GM23338 (cell line): ENCODE data around the gene CIAO3. TPM values are rescaled to one million over a fixed set of nuclear protein-coding genes. Genes with fewer than 3 reads are reported as not detected.
A peak's percentile ranks its signal among the peaks of the same experiment; 100 is the strongest.

ENCODE experiments used
- ATAC-seq: fragments of 200-7000 bp; cut with Tn5 transposase; 3 replicates; pipeline ENCODE4 v1.9.1; 2020
- DNase-seq: peaks from one replicate; pipeline ENCODE4 v3.0.0-alpha.2; 2015; ENCODE audit warnings: low spot score
- H2AFZ ChIP-seq: fragments of 200-600 bp; sonication (generic); 2 replicates; pipeline ENCODE4 v1.8.0; 2016; ENCODE audit warnings: antibody characterized with exemption, mild to moderate bottlenecking, moderate library complexity
- H3F3A ChIP-seq: fragments of 200-600 bp; sonication (generic); replicated peaks from 2 replicates; pipeline ENCODE4 v1.8.0; 2017; ENCODE audit warnings: antibody characterized with exemption, mixed run types, low read depth
- H3K27ac ChIP-seq: fragments of 200-600 bp; sonication (generic); 2 replicates; pipeline ENCODE4 v1.6.1; 2016; ENCODE audit warnings: low read depth
- H3K27me3 ChIP-seq: fragments of 200-600 bp; sonication (generic); 2 replicates; pipeline ENCODE4 v1.8.0; 2016; ENCODE audit warnings: mild to moderate bottlenecking, mixed run types, moderate library complexity; ENCODE audit not compliant: insufficient read depth
- H3K36me3 ChIP-seq: fragments of 200-600 bp; sonication (generic); 2 replicates; pipeline ENCODE4 v1.8.0; 2016; ENCODE audit warnings: mild to moderate bottlenecking; ENCODE audit not compliant: insufficient read depth
- H3K4me1 ChIP-seq: fragments of 200-600 bp; sonication (generic); 2 replicates; pipeline ENCODE4 v1.8.0; 2016; ENCODE audit warnings: mild to moderate bottlenecking, moderate library complexity; ENCODE audit not compliant: insufficient read depth
- H3K4me2 ChIP-seq: fragments of 200-600 bp; sonication (generic); 2 replicates; pipeline ENCODE4 v1.7.1; 2017; ENCODE audit warnings: mixed run types
- H3K4me3 ChIP-seq: fragments of 200-600 bp; sonication (generic); 2 replicates; pipeline ENCODE4 v1.6.1; 2016; ENCODE audit warnings: mixed run types
- H3K79me2 ChIP-seq: fragments of 200-600 bp; sonication (generic); replicated peaks from 2 replicates; pipeline ENCODE4 v1.8.0; 2017; ENCODE audit warnings: mild to moderate bottlenecking; ENCODE audit not compliant: insufficient read depth
- H3K9me2 ChIP-seq: fragments of 200-600 bp; sonication (generic); 2 replicates; pipeline ENCODE4 v1.8.0; 2017; ENCODE audit not compliant: insufficient read depth
- H4K20me1 ChIP-seq: fragments of 200-600 bp; sonication (generic); replicated peaks from 2 replicates; pipeline ENCODE4 v1.8.0; 2017; ENCODE audit warnings: mild to moderate bottlenecking; ENCODE audit not compliant: insufficient read depth
- H3K27ac Mint-ChIP-seq: 2 replicates; pipeline ENCODE4 v1.8.0; 2020; ENCODE audit warnings: inconsistent platforms, mild to moderate bottlenecking, moderate library complexity, mixed read lengths
- H3K27me3 Mint-ChIP-seq: 3 replicates; pipeline ENCODE4 v1.8.0; 2022; ENCODE audit warnings: low read depth, mild to moderate bottlenecking, moderate library complexity, mixed read lengths, inconsistent platforms; ENCODE audit not compliant: insufficient read depth, poor library complexity
- H3K36me3 Mint-ChIP-seq: 3 replicates; pipeline ENCODE4 v1.8.0; 2021; ENCODE audit warnings: low read depth, mild to moderate bottlenecking, inconsistent platforms, moderate library complexity, mixed read lengths
- H3K4me1 Mint-ChIP-seq: 3 replicates; pipeline ENCODE4 v1.8.0; 2020; ENCODE audit warnings: mild to moderate bottlenecking, inconsistent platforms, mixed read lengths
- H3K4me3 Mint-ChIP-seq: 3 replicates; pipeline ENCODE4 v1.8.0; 2021; ENCODE audit warnings: moderate library complexity, mild to moderate bottlenecking, inconsistent platforms, mixed read lengths
- H3K9me3 Mint-ChIP-seq: 3 replicates; pipeline ENCODE4 v1.8.0; 2020; ENCODE audit warnings: moderate library complexity, mild to moderate bottlenecking, inconsistent platforms, mixed read lengths
- CREB1 ChIP-seq: fragments of 250-450 bp; sonication (Bioruptor Pico); IDR thresholded peaks from 2 replicates; pipeline ENCODE4 v1.5.0; 2020; ENCODE audit warnings: low read depth, mild to moderate bottlenecking, moderate library complexity
- EZH2 ChIP-seq: fragments of 200-600 bp; sonication (generic); IDR thresholded peaks from one replicate; pipeline ENCODE4 v1.8.0; 2017; ENCODE audit warnings: antibody characterized with exemption, mild to moderate bottlenecking, low read depth; ENCODE audit not compliant: unreplicated experiment
- EZH2phosphoT487 ChIP-seq: fragments of 200-600 bp; sonication (generic); IDR thresholded peaks from one replicate; pipeline ENCODE4 v1.8.1; 2018; ENCODE audit warnings: antibody characterized with exemption; ENCODE audit not compliant: unreplicated experiment
- JUNB ChIP-seq: IDR thresholded peaks from one replicate; pipeline ENCODE4 v1.6.1; 2016; ENCODE audit warnings: antibody characterized with exemption; ENCODE audit not compliant: unreplicated experiment
- NANOG ChIP-seq: IDR thresholded peaks from 2 replicates; pipeline ENCODE4 v1.6.1; 2016; ENCODE audit warnings: antibody characterized with exemption, borderline replicate concordance
- POLR2AphosphoS5 ChIP-seq: IDR thresholded peaks from 2 replicates; pipeline ENCODE4 v1.6.1; 2016; ENCODE audit warnings: antibody characterized with exemption, low read depth
- STAT1 ChIP-seq: IDR thresholded peaks from one replicate; pipeline ENCODE4 v1.6.1; 2016; ENCODE audit warnings: antibody characterized with exemption; ENCODE audit not compliant: unreplicated experiment
- ZNF114 ChIP-seq: fragments of 250-450 bp; sonication (Bioruptor Pico); IDR thresholded peaks from 2 replicates; pipeline ENCODE4 v1.5.0; 2020; ENCODE audit warnings: mild to moderate bottlenecking, moderate library complexity
- ZNF331 ChIP-seq: fragments of 250-450 bp; sonication (Bioruptor Pico); IDR thresholded peaks from 2 replicates; pipeline ENCODE4 v1.5.0; 2020; ENCODE audit warnings: low read depth, mild to moderate bottlenecking, moderate library complexity
- polyA plus RNA-seq: library from polyadenylated mRNA; unstranded; fragments of >200 nt; fragmentation: Nextera tagmentation; extraction: Ambion mirVana; gene quantifications from 2 replicates; pipeline ENCODE4 v1.2.1, GENCODE V29; 2016
- total RNA-seq: library from RNA; depleted of rRNA; stranded (reverse); fragments of >200 nt; shearing (Covaris generic); gene quantifications from 2 replicates; pipeline ENCODE4 v1.2.3, GENCODE V29; 2014
- TF ChIP-seq, protein P1 (sequence below): IDR thresholded peaks from 2 replicates; pipeline ENCODE4 v1.6.1; 2016; ENCODE audit warnings: antibody characterized with exemption
- TF ChIP-seq, protein P2 (sequence below), 2 experiments: fragments of 200-600 bp in 1 of 2; sonication (generic) in 1 of 2; conservative IDR thresholded peaks; 2 replicates each; pipeline versions ENCODE4 v1.5.1 to v1.6.1; 2016 to 2017; ENCODE audit warnings: antibody characterized with exemption in 2 of 2, low read depth in 2 of 2, mild to moderate bottlenecking in 2 of 2, moderate library complexity in 1 of 2
- TF ChIP-seq, protein P3 (sequence below): IDR thresholded peaks from one replicate; pipeline ENCODE4 v1.6.1; 2018; ENCODE audit warnings: antibody characterized with exemption; ENCODE audit not compliant: unreplicated experiment

CIAO3 gene
- total and polyA plus RNA-seq, 2 experiments from 2014 or later = 13.0 to 42.3 TPM

GRCh38 chr16:768428-768827 lies 27.6 kb upstream of the CIAO3 start:
- Mint-ChIP-seq H3K4me1 (no peaks in the 10 kb centered on the region; the same call in 2 of the 3 replicates), H3K27me3 (peaks cover 10% of the 10 kb centered on the region), H3K36me3 (no peaks in the 10 kb centered on the region), H3K9me3 (no peaks in the 10 kb centered on the region), H3K27ac (no peak overlapping the region), H3K4me3 (no peak overlapping the region)
- 0 out of 2 replicates have a peak, but pooled peaks cover 3% of the 10 kb centered on the region for H3F3A ChIP-seq
- no peak overlapping the region for H2AFZ ChIP-seq
- no peak overlapping the region for H3K4me2 ChIP-seq
- no peaks in the 10 kb centered on the region for H3K36me3 ChIP-seq
- no peak overlapping the region for H3K27ac ChIP-seq
- no peaks in the 10 kb centered on the region for H3K79me2 ChIP-seq
- DNase-seq (no peak), ATAC-seq (peak; percentile 19)
- H3K4me3 ChIP-seq = no peak overlapping the region
- no peaks in the 10 kb centered on the region for H3K9me2 ChIP-seq
- no peaks in the 10 kb centered on the region for H3K4me1 ChIP-seq
- H4K20me1 ChIP-seq = no peaks in the 10 kb centered on the region
- TF ChIP-seq, protein P1, sequence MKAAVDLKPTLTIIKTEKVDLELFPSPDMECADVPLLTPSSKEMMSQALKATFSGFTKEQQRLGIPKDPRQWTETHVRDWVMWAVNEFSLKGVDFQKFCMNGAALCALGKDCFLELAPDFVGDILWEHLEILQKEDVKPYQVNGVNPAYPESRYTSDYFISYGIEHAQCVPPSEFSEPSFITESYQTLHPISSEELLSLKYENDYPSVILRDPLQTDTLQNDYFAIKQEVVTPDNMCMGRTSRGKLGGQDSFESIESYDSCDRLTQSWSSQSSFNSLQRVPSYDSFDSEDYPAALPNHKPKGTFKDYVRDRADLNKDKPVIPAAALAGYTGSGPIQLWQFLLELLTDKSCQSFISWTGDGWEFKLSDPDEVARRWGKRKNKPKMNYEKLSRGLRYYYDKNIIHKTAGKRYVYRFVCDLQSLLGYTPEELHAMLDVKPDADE = no peak
- no peak for TF ChIP-seq EZH2phosphoT487
- no peak for TF ChIP-seq ZNF114 (CRISPR knock-in tag)
- TF ChIP-seq EZH2 = no peak
- no peaks in the 10 kb centered on the region for H3K27me3 ChIP-seq

DNA sequence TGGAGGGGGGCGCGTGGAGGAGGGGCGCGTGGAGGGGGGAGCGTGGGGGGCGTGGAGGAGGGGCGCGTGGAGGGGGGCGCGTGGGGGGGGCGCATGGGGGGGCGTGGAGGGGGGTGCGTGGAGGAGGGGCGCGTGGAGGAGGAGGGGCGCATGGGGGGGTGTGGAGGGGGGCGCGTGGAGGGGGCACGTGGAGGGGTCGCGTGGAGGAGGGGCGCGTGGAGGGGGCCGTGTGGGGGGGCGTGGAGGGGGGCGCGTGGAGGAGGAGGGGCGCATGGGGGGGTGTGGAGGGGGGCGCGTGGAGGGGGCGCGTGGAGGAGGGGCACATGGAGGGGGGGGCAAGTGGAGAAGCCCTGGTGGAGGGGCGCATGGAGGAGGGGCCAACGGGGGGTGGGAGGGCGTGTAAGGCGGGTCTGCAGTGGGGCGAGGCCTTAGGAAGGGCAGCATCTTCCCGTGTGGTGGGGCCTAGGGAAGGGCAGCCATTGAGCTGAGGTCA lies 27.0 kb upstream of the CIAO3 start:
- no peak overlapping the region for H3K27ac ChIP-seq
- no peak for DNase-seq
- H3K27ac Mint-ChIP-seq = no peak overlapping the region
- TF ChIP-seq STAT1 = no peak
- no peak for TF ChIP-seq POLR2AphosphoS5
- no peak for TF ChIP-seq JUNB
- TF ChIP-seq, protein P2, sequence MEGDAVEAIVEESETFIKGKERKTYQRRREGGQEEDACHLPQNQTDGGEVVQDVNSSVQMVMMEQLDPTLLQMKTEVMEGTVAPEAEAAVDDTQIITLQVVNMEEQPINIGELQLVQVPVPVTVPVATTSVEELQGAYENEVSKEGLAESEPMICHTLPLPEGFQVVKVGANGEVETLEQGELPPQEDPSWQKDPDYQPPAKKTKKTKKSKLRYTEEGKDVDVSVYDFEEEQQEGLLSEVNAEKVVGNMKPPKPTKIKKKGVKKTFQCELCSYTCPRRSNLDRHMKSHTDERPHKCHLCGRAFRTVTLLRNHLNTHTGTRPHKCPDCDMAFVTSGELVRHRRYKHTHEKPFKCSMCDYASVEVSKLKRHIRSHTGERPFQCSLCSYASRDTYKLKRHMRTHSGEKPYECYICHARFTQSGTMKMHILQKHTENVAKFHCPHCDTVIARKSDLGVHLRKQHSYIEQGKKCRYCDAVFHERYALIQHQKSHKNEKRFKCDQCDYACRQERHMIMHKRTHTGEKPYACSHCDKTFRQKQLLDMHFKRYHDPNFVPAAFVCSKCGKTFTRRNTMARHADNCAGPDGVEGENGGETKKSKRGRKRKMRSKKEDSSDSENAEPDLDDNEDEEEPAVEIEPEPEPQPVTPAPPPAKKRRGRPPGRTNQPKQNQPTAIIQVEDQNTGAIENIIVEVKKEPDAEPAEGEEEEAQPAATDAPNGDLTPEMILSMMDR (conservative IDR thresholded peaks at IDR 0.05; ENCODE audit: low read depth in 2 of 2) = no peak
- TF ChIP-seq, protein P1 = no peak
- TF ChIP-seq CREB1 (CRISPR knock-in tag) = no peak
- TF ChIP-seq NANOG = no peak
- TF ChIP-seq ZNF331 (CRISPR knock-in tag) = no peak
- TF ChIP-seq, protein P3, sequence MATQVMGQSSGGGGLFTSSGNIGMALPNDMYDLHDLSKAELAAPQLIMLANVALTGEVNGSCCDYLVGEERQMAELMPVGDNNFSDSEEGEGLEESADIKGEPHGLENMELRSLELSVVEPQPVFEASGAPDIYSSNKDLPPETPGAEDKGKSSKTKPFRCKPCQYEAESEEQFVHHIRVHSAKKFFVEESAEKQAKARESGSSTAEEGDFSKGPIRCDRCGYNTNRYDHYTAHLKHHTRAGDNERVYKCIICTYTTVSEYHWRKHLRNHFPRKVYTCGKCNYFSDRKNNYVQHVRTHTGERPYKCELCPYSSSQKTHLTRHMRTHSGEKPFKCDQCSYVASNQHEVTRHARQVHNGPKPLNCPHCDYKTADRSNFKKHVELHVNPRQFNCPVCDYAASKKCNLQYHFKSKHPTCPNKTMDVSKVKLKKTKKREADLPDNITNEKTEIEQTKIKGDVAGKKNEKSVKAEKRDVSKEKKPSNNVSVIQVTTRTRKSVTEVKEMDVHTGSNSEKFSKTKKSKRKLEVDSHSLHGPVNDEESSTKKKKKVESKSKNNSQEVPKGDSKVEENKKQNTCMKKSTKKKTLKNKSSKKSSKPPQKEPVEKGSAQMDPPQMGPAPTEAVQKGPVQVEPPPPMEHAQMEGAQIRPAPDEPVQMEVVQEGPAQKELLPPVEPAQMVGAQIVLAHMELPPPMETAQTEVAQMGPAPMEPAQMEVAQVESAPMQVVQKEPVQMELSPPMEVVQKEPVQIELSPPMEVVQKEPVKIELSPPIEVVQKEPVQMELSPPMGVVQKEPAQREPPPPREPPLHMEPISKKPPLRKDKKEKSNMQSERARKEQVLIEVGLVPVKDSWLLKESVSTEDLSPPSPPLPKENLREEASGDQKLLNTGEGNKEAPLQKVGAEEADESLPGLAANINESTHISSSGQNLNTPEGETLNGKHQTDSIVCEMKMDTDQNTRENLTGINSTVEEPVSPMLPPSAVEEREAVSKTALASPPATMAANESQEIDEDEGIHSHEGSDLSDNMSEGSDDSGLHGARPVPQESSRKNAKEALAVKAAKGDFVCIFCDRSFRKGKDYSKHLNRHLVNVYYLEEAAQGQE = no peak
- no peak for TF ChIP-seq ZNF114 (CRISPR knock-in tag)
- no peak for TF ChIP-seq EZH2
- no peak for TF ChIP-seq EZH2phosphoT487

More for the DNA sequence above, 27.0 kb upstream of the CIAO3 start:
- Histone ChIP-seq H3K36me3 (no peaks in the 10 kb centered on the region), H3K4me2 (no peak overlapping the region), H3K4me1 (no peaks in the 10 kb centered on the region), H3F3A (0 out of 2 replicates have a peak, but pooled peaks cover 3% of the 10 kb centered on the region), H3K4me3 (no peak overlapping the region), H3K79me2 (no peaks in the 10 kb centered on the region), H2AFZ (no peak overlapping the region), H4K20me1 (no peaks in the 10 kb centered on the region), H3K9me2 (no peaks in the 10 kb centered on the region), H3K27me3 (no peaks in the 10 kb centered on the region)
- H3K36me3 Mint-ChIP-seq = no peaks in the 10 kb centered on the region
- H3K27me3 Mint-ChIP-seq = peaks cover 10% of the 10 kb centered on the region
- ATAC-seq = peak; percentile 21
- H3K4me3 Mint-ChIP-seq = no peak overlapping the region
- no peaks in the 10 kb centered on the region; the same call in 2 of the 3 replicates for H3K4me1 Mint-ChIP-seq
- no peaks in the 10 kb centered on the region for H3K9me3 Mint-ChIP-seq
